GM10266 (cell line): Measurements from ENCODE around the gene BST2.
A peak's percentile ranks its signal among the peaks of the same experiment; 100 is the strongest.
"Not testable (repeated sequence)": the region's sequence is repeated elsewhere in the genome, so short reads cannot be mapped to it uniquely, and the experiment has no call there.

Experiments used
- DNase-seq: peaks from one replicate; pipeline ENCODE4 v3.0.0; 2012; ENCODE audit errors: extremely low spot score
- TF ChIP-seq, protein P1 (sequence below): IDR thresholded peaks from 2 replicates; pipeline ENCODE4 v1.5.1; 2012; ENCODE audit warnings: mild to moderate bottlenecking, low read depth; ENCODE audit not compliant: control insufficient read depth, insufficient read depth; ENCODE audit errors: missing control alignments

BST2 gene

GRCh38 chr19:17370026-17370587, 35.3 kb downstream of the BST2 start:
- DNase-seq: peak; percentile 63
- TF ChIP-seq, protein P1, sequence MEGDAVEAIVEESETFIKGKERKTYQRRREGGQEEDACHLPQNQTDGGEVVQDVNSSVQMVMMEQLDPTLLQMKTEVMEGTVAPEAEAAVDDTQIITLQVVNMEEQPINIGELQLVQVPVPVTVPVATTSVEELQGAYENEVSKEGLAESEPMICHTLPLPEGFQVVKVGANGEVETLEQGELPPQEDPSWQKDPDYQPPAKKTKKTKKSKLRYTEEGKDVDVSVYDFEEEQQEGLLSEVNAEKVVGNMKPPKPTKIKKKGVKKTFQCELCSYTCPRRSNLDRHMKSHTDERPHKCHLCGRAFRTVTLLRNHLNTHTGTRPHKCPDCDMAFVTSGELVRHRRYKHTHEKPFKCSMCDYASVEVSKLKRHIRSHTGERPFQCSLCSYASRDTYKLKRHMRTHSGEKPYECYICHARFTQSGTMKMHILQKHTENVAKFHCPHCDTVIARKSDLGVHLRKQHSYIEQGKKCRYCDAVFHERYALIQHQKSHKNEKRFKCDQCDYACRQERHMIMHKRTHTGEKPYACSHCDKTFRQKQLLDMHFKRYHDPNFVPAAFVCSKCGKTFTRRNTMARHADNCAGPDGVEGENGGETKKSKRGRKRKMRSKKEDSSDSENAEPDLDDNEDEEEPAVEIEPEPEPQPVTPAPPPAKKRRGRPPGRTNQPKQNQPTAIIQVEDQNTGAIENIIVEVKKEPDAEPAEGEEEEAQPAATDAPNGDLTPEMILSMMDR: no peak

DNA sequence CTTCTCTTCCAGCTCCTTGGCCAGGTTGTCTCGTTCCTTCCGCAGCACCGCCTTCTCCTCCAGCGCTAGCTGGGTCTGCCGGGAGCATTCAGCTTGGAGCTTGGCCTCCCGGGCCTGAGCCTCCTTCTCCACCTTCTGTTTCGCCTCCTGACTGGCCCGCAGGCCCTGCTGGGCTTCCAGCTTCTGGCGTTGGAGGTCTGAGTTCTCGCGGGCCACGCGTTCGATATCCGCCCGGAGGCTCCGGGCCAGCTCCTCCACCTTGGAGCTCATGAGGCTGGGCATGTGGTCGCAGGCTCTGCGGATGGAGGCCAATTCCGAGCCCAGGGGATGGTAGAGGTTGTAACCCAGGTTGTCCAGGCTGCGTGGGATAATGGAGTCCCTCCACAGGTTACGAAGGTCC, 40.1 kb downstream of the BST2 start:
- DNase-seq: no peak
- TF ChIP-seq, protein P1: no peak

DNA sequence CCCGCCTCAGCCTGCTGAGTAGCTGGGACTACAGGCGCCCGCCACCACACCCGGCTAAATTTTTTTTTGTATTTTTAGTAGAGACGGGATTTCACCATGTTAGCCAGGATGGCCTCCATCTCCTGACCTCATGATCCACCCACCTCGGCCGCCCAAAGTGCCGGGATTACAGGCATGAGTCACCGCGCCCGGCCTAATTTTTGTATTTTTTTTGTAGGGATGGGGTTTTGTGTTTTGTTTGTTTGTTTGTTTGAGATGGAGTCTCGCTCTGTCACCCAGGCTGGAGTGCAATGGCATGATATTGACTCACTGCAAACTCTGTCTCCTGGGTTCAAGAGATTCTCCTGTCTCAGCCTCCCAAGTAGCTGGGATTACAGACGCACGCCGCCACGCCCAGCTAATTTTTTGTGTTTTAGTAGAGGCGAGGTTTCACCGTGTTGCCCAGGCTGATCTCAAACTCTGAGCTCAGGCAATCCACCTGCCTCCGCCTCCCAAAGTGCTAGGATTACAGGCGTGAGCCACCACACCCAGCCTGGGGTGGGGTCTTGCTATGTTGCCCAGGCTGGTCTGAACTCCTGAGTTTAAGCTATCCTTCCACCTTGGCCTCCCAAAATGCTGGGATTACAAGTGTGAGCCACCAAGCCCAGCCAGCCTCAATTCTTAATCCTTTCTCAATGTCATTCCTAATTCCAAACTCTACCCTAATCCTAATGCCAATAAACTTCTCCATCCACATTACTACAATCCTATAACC, 41.4 kb downstream of the BST2 start:
- DNase-seq: not testable (repeated sequence)

- TF ChIP-seq, protein P1: no peak
These were observed 45.3 kb downstream of the BST2 start for GRCh38 chr19:17359905-17360800.

GRCh38 chr19:17358395-17358794, 47.0 kb downstream of the BST2 start:
- DNase-seq: no peak
- TF ChIP-seq, protein P1: no peak

More at GRCh38 chr19:17359905-17360800, 45.3 kb downstream of the BST2 start:
- no peak for DNase-seq

DNA sequence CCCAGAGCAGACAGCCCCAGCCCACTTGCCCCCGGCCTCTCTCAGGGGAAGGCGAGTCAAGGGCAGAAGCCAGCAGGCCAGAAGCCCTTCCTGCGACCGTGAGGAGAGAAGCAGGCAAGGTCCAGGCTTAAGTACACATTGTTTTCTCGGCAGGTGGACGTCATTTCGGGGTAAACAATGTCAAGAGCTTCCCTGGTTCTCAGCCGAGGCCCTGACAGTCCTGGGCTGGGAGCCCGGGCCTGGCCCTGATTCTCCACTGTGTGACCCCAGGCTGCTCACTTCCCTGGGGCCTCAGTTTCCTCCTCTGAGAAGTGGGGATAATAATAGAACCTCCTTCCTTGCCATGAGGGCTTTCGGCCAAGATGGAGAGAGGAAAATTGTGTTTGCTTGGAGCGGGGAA, 47.7 kb downstream of the BST2 start:
- DNase-seq: no peak
- TF ChIP-seq, protein P1: no peak

- no peak for DNase-seq
- TF ChIP-seq, protein P1: no peak
These were observed 48.3 kb downstream of the BST2 start for GRCh38 chr19:17357078-17357666.
